ENCODE data around the gene SELL. TPM values are rescaled to one million over a fixed set of nuclear protein-coding genes. Genes with fewer than 3 reads are reported as not detected.

Gene SELL
- total and polyA plus RNA-seq, 10 of the 15 experiments (the other 5 are each of a cell fraction or from before 2014, with no cell fraction given) = 31.8 to 66.0 (median 50.9) TPM

GRCh38 chr1:169647512-169647911 is 63.9 kb downstream of the SELL start (continued):
- no peak for TF ChIP-seq BCLAF1 (IDR thresholded peaks at IDR 0.05)

- RAD21 ChIA-PET (ENCODE audit: unreplicated experiment) = no interaction called here
- Histone ChIP-seq H2AFZ (ENCODE audit: control insufficient read depth, low read depth, low read length) (no peak overlapping the region), H3K27me3 (replicated peaks in 1 of 2; ENCODE audit: control insufficient read depth in 2 of 2, insufficient read depth in 2 of 2, low read length in 1 of 2) (no peaks in the 10 kb centered on the region), H4K20me1 (ENCODE audit: control insufficient read depth, insufficient read depth) (no peaks in the 10 kb centered on the region), H3K4me2 (ENCODE audit: control insufficient read depth, insufficient read depth) (no peak overlapping the region), H3K27ac (ENCODE audit: control insufficient read depth, insufficient read depth) (no peak overlapping the region), H3K36me3 (ENCODE audit: control insufficient read depth in 2 of 2, insufficient read depth in 2 of 2, low read length in 1 of 2) (no peaks in the 10 kb centered on the region), H3K4me1 (ENCODE audit: control insufficient read depth, insufficient read depth, low read length) (no peaks in the 10 kb centered on the region), H3K4me3 (no peak overlapping the region), H3K9ac (ENCODE audit: control insufficient read depth, insufficient read depth, low read length) (no peak overlapping the region), H3K79me2 (ENCODE audit: control insufficient read depth, insufficient read depth, low read length) (no peaks in the 10 kb centered on the region), H3K9me3 (replicated peaks; ENCODE audit: control insufficient read depth, insufficient read depth, low read length) (no peaks in the 10 kb centered on the region; the same call in 2 of the 3 replicates)
- POLR2A ChIA-PET = no interaction called here
- BruUV-seq (replicated peaks) = no TSS peak
- DNase-seq (ENCODE audit: low read depth, low spot score) = no peak
- intact Hi-C loops (cut with micrococcal nuclease; ENCODE audit: unreplicated experiment) = no loop called here
- CTCF ChIA-PET = no interaction called here
- WGBS (ENCODE audit: insufficient coverage, insufficient replicate concordance, low lambda C conversion rate, missing lambda C conversion rate) = 33% methylated on average over 3 of the region's 3 CpGs
- in situ Hi-C loops (cut with MboI) = no loop called here
- ATAC-seq = no peak
- FAIRE-seq = peak; percentile 23
- SMC1A ChIA-PET (ENCODE audit: uncharacterized antibody, unreplicated experiment) = interaction anchor here (1.0 to 1.8 kb wide), 2 partner anchors 15 to 68 kb away, joined by 3 to 5 read pairs; no protein-coding TSS in a partner anchor
- TF ChIP-seq SREBF2 (IDR thresholded peaks at IDR 0.05; ENCODE audit: low read length) = no peak
- no peak for TF ChIP-seq MAX (IDR thresholded peaks at IDR 0.05; ENCODE audit: low read depth, low read length)
- TF ChIP-seq MEF2A (IDR thresholded peaks at IDR 0.05; ENCODE audit: insufficient read depth, low read depth, low read length) = no peak
- no peak for TF ChIP-seq IRF5 (IDR thresholded peaks at IDR 0.05; ENCODE audit: borderline replicate concordance)
- TF ChIP-seq RBBP5 (conservative IDR thresholded peaks at IDR 0.05) = no peak
- TF ChIP-seq BCL3 (IDR thresholded peaks at IDR 0.05; ENCODE audit: borderline replicate concordance, insufficient read depth, low read depth, low read length, poor library complexity, severe bottlenecking) = no peak
- TF ChIP-seq CBX3 (IDR thresholded peaks at IDR 0.05; ENCODE audit: borderline replicate concordance, low read depth) = no peak
- no peak for TF ChIP-seq HDAC6 (IDR thresholded peaks at IDR 0.05; ENCODE audit: unreplicated experiment)
- no peak for TF ChIP-seq USF1 (IDR thresholded peaks at IDR 0.05; ENCODE audit: borderline replicate concordance, extremely low read length, insufficient read depth, low read depth, low read length)
- no peak for TF ChIP-seq ZBTB4 (CRISPR knock-in tag; IDR thresholded peaks at IDR 0.05)
- no peak for TF ChIP-seq SUZ12 (IDR thresholded peaks at IDR 0.05; ENCODE audit: unreplicated experiment)
Measured at GRCh38 chr1:169644297-169644696, 67.1 kb downstream of the SELL start.

All from GM12878 (cell line).